ENCODE data around the gene CCDC30.
A peak's percentile ranks its signal among the peaks of the same experiment; 100 is the strongest.
"Not testable (repeated sequence)": the region's sequence is repeated elsewhere in the genome, so short reads cannot be mapped to it uniquely, and the experiment has no call there.

The CCDC30 gene

DNA sequence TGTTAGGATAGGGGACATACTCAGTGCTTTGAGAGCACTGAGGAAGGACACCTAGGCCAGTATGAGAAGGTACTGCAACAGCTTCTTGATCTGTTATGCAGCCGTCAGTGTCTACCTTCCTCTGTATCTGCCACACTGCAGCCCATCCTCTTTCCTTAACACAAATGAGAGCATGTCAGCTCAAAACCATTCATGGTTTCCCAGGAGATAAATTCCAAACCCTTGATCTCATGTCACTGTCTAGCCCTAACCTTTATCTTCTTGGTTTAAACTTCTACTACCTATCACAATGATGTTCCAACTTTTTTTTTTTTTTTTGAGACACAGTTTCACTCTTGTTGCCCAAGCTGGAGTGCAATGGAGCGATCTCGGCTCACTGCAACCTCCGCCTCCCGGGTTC, 8.7 kb upstream of the CCDC30 start:
- DNase-seq, result no peak

DNA sequence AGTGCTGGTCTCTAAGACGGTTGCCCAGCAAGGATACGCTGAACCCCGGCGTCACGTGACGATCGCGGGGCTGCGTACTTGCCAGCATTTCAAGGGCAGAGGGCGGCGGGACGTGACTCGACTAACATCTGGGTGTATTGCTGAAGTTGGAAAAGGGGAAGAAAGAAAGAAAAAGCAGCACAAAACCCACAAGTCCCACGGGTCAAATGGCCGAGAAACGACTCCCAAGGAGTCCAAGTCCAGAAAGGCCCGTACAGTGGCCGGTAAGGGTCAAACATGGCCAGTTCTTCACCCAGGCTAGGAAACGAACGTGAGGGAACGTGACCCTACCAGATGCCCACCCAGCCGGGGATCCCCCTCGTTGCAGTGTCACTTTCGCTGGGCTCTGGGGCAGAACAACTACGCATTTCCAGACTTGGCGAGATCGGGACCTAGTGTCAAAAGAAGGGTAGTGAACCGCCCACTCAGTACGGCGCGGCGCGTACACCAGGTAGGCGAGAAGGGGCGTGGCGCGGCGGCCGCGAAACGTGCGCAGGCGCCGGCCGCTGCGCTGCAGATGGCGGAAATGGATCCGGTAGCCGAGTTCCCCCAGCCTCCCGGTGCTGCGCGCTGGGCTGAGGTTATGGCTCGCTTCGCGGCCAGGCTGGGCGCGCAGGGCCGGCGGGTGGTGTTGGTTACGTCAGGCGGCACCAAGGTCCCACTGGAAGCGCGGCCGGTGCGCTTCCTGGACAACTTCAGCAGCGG, 6.9 kb upstream of the CCDC30 start, which contains the start of the genes PPCS and ZMYND12:
Gene PPCS, plus strand, starts transcription at position 534 of the 744 bp plus-strand sequence. Its CDS starts 23 bp downstream, at position 557.
Gene ZMYND12, minus strand, starts transcription at position 13 of the 744 bp plus-strand sequence. CDS start 25 bp downstream, outside the sequence.
- peak; percentile 84 for DNase-seq

DNA sequence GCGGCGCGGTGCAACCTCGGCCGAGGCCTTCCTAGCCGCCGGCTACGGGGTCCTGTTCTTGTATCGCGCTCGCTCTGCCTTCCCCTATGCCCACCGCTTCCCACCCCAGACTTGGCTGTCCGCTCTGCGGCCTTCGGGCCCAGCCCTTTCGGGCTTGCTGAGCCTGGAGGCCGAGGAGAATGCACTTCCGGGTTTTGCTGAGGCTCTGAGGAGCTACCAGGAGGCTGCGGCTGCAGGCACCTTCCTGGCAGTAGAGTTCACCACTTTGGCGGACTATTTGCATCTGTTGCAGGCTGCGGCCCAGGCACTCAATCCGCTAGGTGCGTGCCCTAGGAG, 6.4 kb upstream of the CCDC30 start:
- DNase-seq, result peak; percentile 25

DNA sequence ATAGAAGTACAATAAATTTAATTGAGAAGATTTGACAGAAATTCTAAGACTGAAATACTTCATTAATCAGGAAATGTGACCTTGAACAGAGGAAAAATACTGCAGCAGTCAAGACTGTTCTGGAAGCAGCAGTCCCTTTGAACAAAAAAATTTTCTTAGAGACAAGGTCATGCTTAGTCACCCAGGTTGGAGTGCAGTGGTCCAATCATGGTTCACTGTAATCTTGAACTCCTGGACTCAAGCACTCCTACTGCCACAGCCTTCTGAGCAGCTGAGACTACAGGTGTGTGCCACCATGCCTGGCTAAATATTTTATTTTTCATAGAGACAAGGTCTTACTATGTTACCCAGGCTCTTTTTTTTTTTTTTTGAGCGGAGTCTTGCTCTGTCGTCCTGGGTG, 1.9 kb upstream of the CCDC30 start:
- no peak for DNase-seq

DNA sequence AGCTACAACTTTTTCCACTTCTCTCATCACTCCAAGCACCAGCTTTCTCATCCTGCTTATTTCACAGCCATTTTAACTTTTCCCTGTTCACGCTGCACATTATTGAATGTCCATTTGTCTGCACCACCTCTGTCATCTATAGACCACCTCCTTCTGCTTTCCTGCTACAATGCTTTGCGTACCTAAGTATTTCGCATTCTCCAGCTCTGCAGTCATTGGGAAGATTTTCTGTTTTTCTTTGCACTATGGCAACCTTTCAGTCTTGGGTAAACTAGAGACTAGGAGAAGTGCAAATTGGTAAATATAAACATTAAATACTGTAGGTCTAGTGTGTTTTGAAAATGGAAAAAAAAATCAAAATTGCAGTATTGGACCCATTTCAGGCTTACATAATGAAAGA, 835 bp downstream of the CCDC30 start:
- DNase-seq, result no peak

DNA sequence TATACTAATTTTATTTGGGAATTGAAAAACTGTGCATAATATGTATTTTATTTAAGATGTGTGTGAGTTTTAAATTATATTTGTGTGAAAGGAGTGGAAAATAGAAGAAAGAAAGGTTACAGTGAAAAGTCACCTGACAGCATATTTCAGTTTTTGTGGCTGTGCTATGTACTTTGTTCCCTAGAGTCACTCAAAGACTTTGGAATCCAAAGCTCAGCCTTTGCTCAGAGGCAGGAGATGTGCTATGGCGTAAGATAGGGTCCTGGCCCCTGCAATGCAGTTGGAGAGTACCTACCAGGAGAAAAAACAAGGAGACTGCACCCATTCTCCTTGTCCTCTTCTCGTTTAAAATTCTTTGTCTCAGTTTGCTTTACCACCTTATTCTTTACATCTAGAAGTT, 2.9 kb downstream of the CCDC30 start:
- DNase-seq, result no peak

DNA sequence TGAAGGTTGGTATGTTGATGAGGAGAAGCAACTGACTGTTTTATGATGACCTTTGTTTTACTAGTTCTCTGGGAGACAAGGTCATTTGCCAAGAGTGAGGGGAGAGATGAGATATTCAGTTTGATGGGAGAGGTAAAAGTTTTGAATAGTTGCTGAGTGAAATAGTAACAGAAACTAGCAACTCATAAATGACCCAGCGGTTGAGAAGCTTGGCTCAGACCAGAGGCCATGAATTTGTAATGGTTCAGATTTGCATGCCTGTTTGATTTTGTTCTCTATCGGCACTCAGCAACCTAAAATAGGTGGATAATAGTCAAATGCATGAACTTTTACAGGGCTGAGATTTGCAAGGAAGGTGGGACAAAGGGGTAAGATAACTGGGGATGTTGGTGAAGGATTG, 6.6 kb downstream of the CCDC30 start:
- DNase-seq, result no peak

DNA sequence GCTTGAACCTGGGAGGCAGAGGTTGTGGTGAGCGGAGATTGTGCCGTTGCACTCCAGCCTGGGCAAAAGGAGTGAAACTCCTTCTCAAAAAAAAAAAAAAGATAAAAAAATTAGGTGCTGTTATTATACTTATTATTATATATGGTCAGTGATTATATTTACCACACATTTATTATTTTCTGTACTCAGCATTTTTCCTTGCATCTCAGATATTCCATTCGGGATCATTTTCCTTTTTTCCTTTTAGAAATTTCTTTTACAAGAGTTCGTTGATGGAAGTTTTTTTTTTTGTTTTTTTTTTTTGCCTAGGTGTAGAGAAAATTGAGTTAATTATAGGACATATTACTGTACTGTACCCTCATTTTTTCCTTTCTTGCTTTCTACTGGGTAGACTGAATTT, 13.5 kb downstream of the CCDC30 start:
- no peak for DNase-seq

DNA sequence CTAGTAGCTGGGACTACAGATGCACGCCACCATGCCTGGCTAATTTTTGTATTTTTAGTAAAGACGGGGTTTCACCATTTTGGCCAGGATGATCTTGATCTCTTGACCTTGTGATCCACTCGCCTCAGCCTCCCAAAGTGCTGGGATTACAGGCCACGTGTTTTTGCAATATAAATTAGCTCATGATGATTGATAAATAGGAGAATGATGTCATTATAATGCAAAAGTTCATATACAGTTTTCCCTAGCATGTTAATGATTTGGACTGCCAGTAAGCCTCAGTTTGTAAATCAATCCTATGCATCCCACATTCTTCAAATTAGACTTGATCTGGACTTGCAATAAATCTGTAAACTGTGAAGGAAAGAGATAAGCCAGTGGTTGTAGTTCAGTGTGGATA, 14.3 kb downstream of the CCDC30 start:
- DNase-seq, result not testable (repeated sequence)

DNA sequence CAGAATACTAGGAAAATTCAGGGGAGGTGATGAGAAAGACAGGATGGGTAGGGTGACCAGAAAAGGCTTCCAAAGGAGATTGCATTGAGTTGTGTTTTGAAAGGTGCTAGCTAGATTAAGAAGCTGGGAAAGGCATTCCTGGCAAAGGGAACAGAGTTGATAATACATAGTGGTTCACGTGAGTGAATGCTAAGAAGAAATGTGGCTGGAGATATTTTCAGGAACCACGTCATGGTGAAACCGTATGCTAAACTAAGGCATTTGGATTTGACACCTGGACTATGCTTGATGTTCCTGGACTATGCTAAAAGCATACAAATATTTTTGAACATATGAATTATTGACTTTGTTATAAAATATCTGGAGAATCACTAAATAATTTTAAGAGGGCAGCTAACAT, 14.7 kb downstream of the CCDC30 start:
- no peak for DNase-seq

DNA sequence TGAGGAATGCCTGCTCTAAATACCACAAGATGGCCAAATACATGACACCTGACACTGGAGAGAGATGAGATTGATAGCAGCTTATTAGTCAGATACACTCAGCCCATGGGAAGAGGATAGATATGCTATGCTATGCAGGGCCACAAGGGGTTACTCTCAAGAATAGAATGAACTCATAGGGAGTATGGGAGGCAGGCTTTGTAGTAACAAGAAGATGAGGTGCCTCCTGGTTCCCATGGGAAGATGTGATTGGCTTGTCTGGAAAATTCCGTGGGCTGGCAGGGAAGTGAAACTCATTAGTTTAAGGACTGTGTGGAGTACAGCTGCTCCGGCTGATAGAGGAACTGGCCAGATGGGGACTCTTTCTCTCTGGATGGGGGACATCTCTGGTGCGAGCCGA, 16.5 kb downstream of the CCDC30 start:
- no peak for DNase-seq

DNA sequence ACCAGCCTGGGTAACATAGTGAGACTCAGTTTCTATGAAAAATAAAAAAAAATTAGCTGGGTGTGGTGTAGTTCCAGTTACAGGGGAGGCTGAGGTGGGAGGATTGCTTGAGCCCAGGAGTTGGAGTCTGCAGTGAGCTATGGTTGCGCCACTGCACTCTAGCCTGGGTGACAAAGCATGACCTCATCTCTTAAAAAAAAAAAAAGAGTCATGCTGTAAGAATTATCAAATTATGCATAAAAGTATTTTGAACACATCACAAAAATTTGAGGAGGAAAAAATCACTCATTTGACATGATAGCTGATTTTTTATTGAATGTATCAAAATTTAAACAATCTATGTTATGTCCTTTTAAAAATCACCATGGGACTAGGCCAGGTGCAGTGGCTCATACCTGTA, 17.8 kb downstream of the CCDC30 start:
- no peak for DNase-seq

DNA sequence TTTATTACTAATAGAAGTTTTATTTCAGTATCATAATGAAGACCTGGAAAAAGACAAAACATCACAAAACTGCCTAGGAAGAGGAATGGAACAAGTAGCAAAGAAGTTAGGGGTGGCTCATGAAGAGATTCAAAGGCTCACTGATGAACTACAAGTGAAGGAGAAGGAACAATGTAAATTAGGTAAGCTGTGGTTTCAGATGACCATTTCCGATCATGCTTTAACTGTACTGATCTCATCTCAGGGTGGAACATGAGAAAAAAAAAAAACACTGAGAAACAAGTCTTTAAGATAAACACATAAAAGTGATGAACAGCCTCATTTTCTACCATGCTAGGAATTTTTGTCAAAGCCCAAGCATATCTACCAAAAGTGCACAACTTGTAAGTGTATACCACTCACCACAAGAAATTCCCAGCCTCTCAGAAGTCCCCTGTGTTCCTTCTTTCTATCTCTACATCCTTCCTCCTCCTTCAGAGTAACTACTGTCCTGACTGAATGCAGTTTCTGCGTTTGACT, 19.6 kb downstream of the CCDC30 start:
- DNase-seq, result no peak

DNA sequence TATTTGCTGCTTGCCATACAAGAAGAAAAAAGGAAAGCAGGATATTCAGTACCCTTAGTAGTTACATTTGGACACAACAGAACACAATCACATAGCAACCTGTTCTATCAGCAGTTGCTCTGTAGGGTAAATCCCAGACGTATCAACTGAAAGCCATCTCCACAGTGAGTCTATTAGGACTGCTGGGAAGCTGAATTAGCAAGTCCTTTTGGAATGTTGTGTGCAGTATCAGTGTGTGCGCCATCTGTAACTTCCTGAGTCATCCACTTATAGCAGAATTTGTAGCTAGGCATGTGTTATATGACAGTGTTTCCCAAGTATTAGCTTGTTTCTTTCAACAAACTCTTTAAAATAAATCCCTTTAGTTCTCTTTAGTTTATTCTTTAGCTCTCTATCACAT, 21.3 kb downstream of the CCDC30 start:
- no peak for DNase-seq

DNA sequence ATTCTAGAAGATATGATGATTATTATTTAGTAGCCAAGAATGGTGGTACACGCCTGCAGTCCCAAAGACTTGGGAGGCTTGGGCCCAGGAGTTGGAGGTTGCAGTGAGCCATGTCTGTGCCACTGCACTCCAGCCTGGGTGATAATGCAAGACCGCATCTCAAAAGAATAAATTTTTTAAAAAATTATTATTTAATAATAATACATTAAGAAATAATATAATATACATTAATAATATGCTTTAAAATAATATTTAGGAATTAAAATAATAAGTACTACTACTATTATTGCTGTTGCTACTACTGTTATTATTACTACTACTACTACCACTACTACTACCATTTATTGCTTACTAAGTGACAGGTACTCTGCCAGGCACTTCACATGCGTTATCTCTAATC, 27.2 kb downstream of the CCDC30 start:
- DNase-seq, result no peak

DNA sequence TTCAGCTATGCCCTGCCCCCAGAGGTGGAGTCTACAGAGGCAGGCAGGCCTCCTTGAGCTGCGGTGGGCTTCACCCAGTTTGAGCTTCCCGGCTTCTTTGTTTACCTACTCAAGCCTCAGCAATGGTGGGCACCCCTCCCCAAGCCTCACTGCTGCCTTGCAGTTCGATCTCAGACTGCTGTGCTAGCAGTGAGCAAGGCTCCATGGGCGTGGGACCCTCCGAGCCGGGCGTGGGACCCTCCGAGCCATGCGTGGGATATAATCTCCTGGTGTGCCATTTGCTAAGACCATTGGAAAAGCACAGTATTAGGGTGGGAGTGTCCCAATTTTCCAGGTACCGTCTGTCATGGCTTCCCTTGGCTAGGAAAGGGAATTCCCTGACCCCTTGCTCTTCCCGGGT, 38.9 kb downstream of the CCDC30 start:
- DNase-seq, result not testable (repeated sequence)

DNA sequence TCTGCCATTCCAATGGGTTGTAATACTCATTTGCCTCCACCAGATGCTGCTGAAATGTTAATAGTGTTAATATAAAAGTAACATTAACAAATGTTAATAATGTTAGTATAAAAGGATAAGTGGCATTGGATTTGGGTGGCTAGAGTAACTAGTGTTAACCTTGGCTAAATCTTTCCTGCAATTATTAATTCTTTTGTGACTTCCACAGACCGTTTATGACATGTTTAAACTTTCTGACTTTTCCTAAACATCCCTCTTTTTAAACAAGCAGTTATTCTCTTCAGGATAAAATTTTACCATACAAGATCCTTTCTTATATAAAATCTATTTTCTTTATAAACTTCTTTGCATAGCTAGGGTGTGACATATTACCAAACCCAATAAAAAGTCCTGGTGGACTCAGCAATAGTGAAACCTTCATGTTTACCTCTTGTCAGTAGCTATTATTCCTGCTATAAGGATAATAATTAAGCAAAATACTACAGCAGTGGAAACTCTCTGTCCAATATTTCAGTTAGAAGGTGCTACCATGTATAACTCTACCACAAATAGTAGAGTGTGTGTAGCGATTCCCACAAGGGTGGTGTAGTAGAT, 41.5 kb downstream of the CCDC30 start:
- no peak for DNase-seq

DNA sequence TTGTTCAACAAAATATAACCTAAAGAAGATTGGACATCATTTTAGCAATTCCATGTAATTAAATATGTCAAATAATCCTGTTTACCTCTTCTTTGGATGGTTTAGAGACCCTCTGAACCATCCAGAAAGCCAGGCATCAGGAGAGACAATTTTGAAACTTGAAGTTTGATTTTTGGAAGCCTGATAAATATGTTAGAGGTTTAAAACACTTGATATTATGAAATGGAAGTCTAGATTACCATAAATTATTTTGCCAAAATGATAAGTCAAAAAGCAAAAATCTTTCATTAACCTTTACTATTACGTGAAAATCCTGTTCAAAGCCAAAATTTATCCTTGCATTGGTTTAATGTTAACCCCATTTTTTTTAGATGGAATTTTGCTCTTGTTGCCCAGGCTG, 43.5 kb downstream of the CCDC30 start:
- DNase-seq, result no peak

DNA sequence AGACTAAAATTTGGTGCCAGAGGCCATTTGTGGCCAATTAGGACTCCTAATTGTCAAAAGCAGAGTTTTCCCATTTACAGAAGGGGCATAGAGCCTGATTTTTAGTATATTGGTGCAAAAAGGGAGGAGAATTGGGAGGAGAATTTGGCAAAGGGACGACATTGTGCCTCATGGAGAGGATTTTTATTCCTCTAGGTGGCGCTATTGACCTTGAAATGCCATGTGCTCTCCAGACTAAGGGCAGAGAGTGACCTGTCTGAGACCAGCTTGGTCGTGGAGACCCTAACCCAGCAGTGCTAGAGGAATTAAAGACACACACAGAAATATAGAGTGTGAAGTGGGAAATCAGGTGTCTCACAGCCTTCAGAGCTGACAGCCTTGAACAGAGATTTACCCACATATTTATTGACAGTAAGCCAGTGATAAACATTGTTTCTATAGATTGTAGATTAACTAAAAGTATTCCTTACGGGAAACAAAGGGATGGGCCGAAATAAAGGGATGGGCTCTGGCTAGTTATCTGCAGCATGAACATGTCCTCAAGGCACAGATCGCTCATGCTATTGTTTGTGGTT, 48.6 kb downstream of the CCDC30 start:
- not testable (repeated sequence) for DNase-seq

DNA sequence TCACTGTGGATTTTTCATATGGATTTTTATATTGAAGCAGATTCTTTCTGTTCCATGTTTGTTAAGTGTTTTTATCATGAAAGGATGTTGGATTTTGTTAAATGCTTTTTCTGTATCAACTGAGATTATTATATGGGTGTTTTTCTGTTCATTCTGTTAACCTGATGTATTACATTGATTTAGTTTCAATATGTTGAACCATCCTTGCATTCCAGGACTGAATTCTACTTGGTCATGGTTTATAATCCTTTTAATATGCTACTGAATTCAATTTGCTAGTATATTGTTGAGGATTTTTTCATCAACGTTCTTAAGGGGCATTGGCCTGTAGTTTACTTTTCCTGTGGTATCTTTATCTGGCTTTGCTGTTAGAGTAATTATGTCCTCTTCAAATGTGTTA, 55.8 kb downstream of the CCDC30 start:
- no peak for DNase-seq

DNA sequence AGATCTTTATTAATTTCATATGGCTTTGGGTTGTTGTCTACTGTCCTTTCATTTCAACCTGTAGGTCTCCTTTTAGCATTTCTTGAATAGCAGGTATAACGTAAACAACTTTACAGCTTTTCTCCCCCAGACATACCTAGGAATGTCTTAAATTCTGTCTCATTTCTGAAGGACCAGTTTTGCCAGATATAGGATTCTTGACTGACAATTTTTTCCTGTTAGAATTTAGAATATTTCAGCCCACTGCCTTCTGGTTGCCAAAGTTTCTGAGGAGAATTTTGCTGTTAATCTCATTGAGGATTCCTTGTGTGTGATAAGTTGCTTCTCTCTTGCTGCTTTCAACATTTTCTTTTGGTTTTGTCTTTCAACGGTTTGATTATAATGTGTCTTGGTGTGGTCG, 60.1 kb downstream of the CCDC30 start:
- DNase-seq, result no peak

DNA sequence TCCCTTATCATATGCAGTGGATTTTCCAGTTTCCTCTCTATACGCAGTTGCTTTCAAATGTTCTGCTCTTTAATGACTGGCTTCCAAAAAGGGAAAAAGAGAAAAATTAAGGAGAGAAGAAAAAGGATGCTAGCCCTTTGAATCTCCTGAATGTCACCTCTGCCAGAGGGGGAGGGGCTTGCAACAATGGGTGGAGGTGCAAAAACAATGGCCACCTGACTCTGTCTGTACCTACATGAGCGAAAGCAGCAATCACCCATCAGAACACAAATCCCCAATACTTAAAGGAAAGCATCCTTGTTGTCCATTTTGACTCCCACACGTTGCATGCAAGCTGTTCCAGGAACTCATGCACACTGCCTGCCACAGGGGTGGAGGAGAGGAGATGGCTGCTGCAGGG, 61.2 kb downstream of the CCDC30 start:
- DNase-seq, result no peak

DNA sequence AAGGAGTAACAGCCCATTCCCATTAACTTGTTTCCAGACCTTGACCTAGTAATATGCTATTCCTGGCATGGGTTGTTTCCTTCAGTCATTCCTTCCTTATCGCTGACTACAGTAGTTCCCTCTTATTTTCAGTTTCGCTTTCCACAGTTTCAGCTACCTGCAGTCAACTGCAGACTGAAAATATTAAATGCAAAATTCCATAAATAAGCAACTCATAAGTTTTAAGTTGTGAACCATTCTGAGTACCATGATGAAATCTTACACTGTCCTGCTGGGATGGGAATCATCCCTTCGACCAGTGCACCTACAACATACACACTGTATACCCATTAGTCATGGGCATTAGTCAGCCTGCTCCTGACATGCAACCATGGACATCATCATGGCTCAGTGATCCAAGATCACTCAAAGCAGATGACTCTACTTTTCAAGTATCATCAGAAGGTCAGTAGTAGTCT, 66.7 kb downstream of the CCDC30 start:
- DNase-seq, result peak; percentile 1

DNA sequence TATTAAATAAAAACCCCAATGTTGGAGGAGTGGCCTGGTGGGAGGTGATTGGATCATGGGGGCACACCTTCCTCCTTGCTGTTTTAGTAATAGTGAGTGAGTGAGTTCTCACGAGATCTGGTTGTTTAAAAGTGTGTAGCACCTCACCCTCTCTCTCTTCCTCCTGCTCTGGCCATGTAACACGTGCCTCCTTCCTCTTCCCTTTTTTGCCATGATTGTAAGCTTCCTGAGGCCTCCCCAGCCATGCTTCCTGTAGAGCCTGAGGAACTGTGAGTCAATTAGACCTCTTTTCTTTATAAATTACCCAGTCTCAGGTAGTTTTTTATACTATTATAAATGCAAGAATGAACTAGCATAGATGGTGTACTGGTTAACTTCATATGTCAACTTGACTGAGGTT, 68.0 kb downstream of the CCDC30 start:
- no peak for DNase-seq

Measured in activated T-cell treated with anti-CD3 and anti-CD28 coated beads for 4 hours (primary cell).